SU-DHL-6 (cell line): Measurements from ENCODE around the gene DNMT3A.

ENCODE experiments used
- CTCF ChIP-seq: fragments of 200-600 bp; sonication (generic); IDR thresholded peaks from one replicate; pipeline ENCODE4 v1.5.1; 2017; ENCODE audit warnings: antibody characterized with exemption, mild to moderate bottlenecking, low read length, moderate library complexity; ENCODE audit not compliant: insufficient read depth, poor library complexity, severe bottlenecking
- EZH2phosphoT487 ChIP-seq: fragments of 200-600 bp; sonication (generic), shearing (Covaris generic); conservative IDR thresholded peaks from 2 replicates; pipeline ENCODE4 v1.6.1; 2018; ENCODE audit warnings: mild to moderate bottlenecking, antibody characterized with exemption, low read length, moderate library complexity, mixed read lengths

- TF ChIP-seq CTCF, result no peak
- no peak for TF ChIP-seq EZH2phosphoT487
Observed at GRCh38 chr2:25304826-25305596, 36.7 kb downstream of the DNMT3A start.
